NB4 (cell line): ENCODE results near the gene RAD51B.

Source experiments
- DNase-seq: peaks from one replicate; pipeline ENCODE4 v3.0.0; 2010; ENCODE audit warnings: low read depth
- H3K4me3 ChIP-seq: one replicate; pipeline ENCODE4 v1.5.1; 2011; ENCODE audit warnings: mild to moderate bottlenecking, low read depth, low read length, moderate library complexity
- CTCF ChIP-seq: IDR thresholded peaks from one replicate; pipeline ENCODE4 v1.5.1; 2012; ENCODE audit warnings: low read depth, low read length
- MAX ChIP-seq: IDR thresholded peaks from 2 replicates; pipeline ENCODE4 v1.6.1; 2011; ENCODE audit warnings: low read depth, low read length
- MYC ChIP-seq: IDR thresholded peaks from 2 replicates; pipeline ENCODE4 v1.6.1; 2011; ENCODE audit warnings: low read depth, low read length
- POLR2A ChIP-seq: IDR thresholded peaks from 2 replicates; pipeline ENCODE4 v1.6.1; 2011; ENCODE audit warnings: mild to moderate bottlenecking; ENCODE audit not compliant: insufficient read length; ENCODE audit errors: extremely low read depth

RAD51B gene

GRCh38 chr14:68306934-68307789 is 487.6 kb downstream of the RAD51B start:
- TF ChIP-seq POLR2A (no peak), MYC (no peak), MAX (no peak), CTCF (no peak)
- DNase-seq, result no peak
- H3K4me3 ChIP-seq, result no peak overlapping the region

DNA sequence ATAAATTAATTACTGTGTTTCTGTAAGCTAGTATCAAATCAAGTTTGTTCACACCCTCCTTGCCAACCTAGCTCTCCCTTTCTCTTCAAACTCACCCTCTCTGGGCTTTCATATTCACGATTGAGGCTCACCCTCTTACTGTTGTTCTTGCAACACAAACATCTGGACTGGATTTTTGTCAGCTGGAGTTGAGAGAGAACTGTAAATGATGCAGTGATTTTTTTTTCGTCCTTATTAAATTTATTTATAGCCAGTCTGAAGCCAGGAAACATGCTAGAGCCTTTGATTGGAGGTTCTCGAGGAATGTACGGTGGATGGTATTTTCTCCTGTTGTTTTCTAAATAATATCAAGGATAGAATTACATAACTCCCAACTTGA is 488.2 kb downstream of the RAD51B start:
- no peak for TF ChIP-seq MAX
- H3K4me3 ChIP-seq, result no peak overlapping the region
- DNase-seq, result no peak

GRCh38 chr14:68308726-68309520 is 489.3 kb downstream of the RAD51B start:
- TF ChIP-seq MYC, result no peak
- TF ChIP-seq MAX, result no peak
- no peak for TF ChIP-seq CTCF
- no peak for TF ChIP-seq POLR2A
- H3K4me3 ChIP-seq, result no peak overlapping the region
- DNase-seq, result no peak

GRCh38 chr14:68309616-68310015 is 490.0 kb downstream of the RAD51B start:
- no peak for DNase-seq
- no peak overlapping the region for H3K4me3 ChIP-seq
- TF ChIP-seq POLR2A (no peak), MYC (no peak), MAX (no peak), CTCF (no peak)

GRCh38 chr14:68312300-68312699 is 492.7 kb downstream of the RAD51B start:
- DNase-seq, result no peak
- H3K4me3 ChIP-seq, result no peak overlapping the region
- TF ChIP-seq MYC, result no peak
- TF ChIP-seq MAX, result no peak
- no peak for TF ChIP-seq POLR2A
- no peak for TF ChIP-seq CTCF

- no peak for DNase-seq
- no peak for TF ChIP-seq MYC
- no peak for TF ChIP-seq POLR2A
- TF ChIP-seq CTCF, result no peak
- no peak for TF ChIP-seq MAX
- H3K4me3 ChIP-seq, result no peak overlapping the region
Measured at GRCh38 chr14:68312884-68313610, 493.5 kb downstream of the RAD51B start.
